Heart right ventricle (tissue), 16 donors: ENCODE results near the gene CACNA2D2. TPM values are rescaled to one million over a fixed set of nuclear protein-coding genes. Genes with fewer than 3 reads are reported as not detected.

Experiments
- ATAC-seq, 8 donors: fragments of 200-7000 bp; cut with Tn5 transposase; one replicate each; pipeline ENCODE4 v1.9.1; 2020; ENCODE audit warnings: mild to moderate bottlenecking in 8 of 8, moderate library complexity in 8 of 8, moderate number of reproducible peaks in 1 of 8
- DNase-seq, 2 donors: peaks; one replicate each; pipeline ENCODE4 v3.0.0-alpha.2; 2020
- H3K27ac ChIP-seq, 10 donors: fragments of 200-600 bp; sonication (generic) in 2 of 10; one replicate each; pipeline versions ENCODE4 v1.5.0 to v1.8.0; 2020 to 2022; ENCODE audit warnings: mild to moderate bottlenecking in 3 of 10
- H3K27me3 ChIP-seq, 7 donors: fragments of 200-600 bp; one replicate each; pipeline ENCODE4 v1.8.0; 2021 to 2022; ENCODE audit warnings: mild to moderate bottlenecking in 2 of 7
- H3K36me3 ChIP-seq, 9 donors: fragments of 200-600 bp; sonication (generic) in 1 of 9; one replicate each; pipeline versions ENCODE4 v1.5.0 to v1.8.0; 2020 to 2022; ENCODE audit warnings: mild to moderate bottlenecking in 2 of 9
- H3K4me1 ChIP-seq, 9 donors: fragments of 200-600 bp; sonication (generic) in 1 of 9; one replicate each; pipeline versions ENCODE4 v1.5.0 to v1.8.0; 2020 to 2022; ENCODE audit warnings: mild to moderate bottlenecking in 4 of 9
- H3K4me3 ChIP-seq, 10 donors: fragments of 200-600 bp; sonication (generic) in 2 of 10; one replicate each; pipeline versions ENCODE4 v1.5.0 to v1.8.0; 2020 to 2022; ENCODE audit warnings: mild to moderate bottlenecking in 7 of 10, moderate library complexity in 2 of 10
- H3K9me3 ChIP-seq, 11 donors: fragments of 200-600 bp in 10 of 11; sonication (generic) in 2 of 11; one replicate each; pipeline versions ENCODE4 v1.5.0 to v1.8.0; 2013 to 2022; ENCODE audit warnings: mild to moderate bottlenecking in 2 of 11, control low read depth in 1 of 11, moderate library complexity in 1 of 11
- WGBS, 2 donors: extraction: QIAGEN DNeasy Blood & Tissue Kit; methylation state at CpG; one replicate each; pipeline ENCODE4 v1.1.7; 2013; ENCODE audit warnings: inconsistent platforms in 1 of 2; 5-methylcytosine and 5-hydroxymethylcytosine counted together
- intact Hi-C, 10 donors: fragments of 100-400 bp; cut with DNase I; formaldehyde crosslinking; loops; one replicate each; pipeline versions ENCODE4 v1.11.1 to v1.14.2; 2022
- polyA plus RNA-seq, 2 donors: library from polyadenylated mRNA; stranded (reverse); fragments of 200-250 nt; gene quantifications; one replicate each; pipeline ENCODE4 v1.2.3, GENCODE V29; 2013
- total RNA-seq, 10 donors: library from RNA; stranded (reverse); fragmentation: NEBNext Ultra II Directional in 3 of 10; extraction: Animal tissue kit (Norgen Biotek cat#: 25700) in 3 of 10; gene quantifications; one replicate each; pipeline versions ENCODE4 v1.2.1 to v1.2.4, GENCODE V29; 2021 to 2023
- TF ChIP-seq, protein P1 (sequence below), 9 donors: fragments of 200-600 bp; sonication (generic) in 2 of 9; IDR thresholded peaks; one replicate each; pipeline versions ENCODE4 v1.5.0 to v1.8.0; 2021 to 2022; ENCODE audit warnings: antibody characterized with exemption in 9 of 9, mild to moderate bottlenecking in 5 of 9, moderate library complexity in 1 of 9
- donor health status: Arrhythmogenic right ventricular cardiomyopathy.
- donor health status: ischemic (EF 13 %, LVEDD 7.1; RV severe dilation, severe dysfunction).
- donor health status: healthy with polysubstance abuse.
- donor health status: DM: no; HTN: yes; CAD: no.
- donor health status: DM: no; HTN: no; CAD: no.
- donor health status: ischemic (EF 25% LVEDD 6.9; RV normal size, moderate dysfunction).
- donor health status: ischemic (EF 25% LVEDD 5.7; RV mildly dilated, moderate dysfunction).
- donor health status: healthy.
- donor health status: DM: yes; HTN: yes; CAD: no.
- donor health status: Ischemic cardiomyopathy.
- donor health status: ischemic (EF 35%, LVEDD 5.7; RV mildly dilated, moderate dysfunction).
- donor health status: nonischemic (EF 11% LVEDD 7.7; RV severe dilation, severe dysfunction).
- donor health status: DM: yes; HTN: yes; CAD: no.
- donor health status: PGD.
- donor health status: ischemic (EF 29% LVEDD 5.4; RV normal size, mild dysfunction).
- donor health status: nonischemic (EF 23%, LVEDD 6.1; RV moderate dilation, normal function).

CACNA2D2 gene
- total and polyA plus RNA-seq, 12 donors = 0.42 to 3.9 (median 2.4) TPM

- no peaks in the 10 kb centered on the region for H3K36me3 ChIP-seq
- intact Hi-C loops = no loop called here
- no peak overlapping the region for H3K27ac ChIP-seq
- TF ChIP-seq, protein P1, sequence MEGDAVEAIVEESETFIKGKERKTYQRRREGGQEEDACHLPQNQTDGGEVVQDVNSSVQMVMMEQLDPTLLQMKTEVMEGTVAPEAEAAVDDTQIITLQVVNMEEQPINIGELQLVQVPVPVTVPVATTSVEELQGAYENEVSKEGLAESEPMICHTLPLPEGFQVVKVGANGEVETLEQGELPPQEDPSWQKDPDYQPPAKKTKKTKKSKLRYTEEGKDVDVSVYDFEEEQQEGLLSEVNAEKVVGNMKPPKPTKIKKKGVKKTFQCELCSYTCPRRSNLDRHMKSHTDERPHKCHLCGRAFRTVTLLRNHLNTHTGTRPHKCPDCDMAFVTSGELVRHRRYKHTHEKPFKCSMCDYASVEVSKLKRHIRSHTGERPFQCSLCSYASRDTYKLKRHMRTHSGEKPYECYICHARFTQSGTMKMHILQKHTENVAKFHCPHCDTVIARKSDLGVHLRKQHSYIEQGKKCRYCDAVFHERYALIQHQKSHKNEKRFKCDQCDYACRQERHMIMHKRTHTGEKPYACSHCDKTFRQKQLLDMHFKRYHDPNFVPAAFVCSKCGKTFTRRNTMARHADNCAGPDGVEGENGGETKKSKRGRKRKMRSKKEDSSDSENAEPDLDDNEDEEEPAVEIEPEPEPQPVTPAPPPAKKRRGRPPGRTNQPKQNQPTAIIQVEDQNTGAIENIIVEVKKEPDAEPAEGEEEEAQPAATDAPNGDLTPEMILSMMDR (IDR thresholded peaks at IDR 0.05) = no peak
- H3K27me3 ChIP-seq = no peaks in the 10 kb centered on the region
- whole genome bisulfite sequencing, 2 donors = 91 to 96% methylated on average over 17 of the region's 17 CpGs
- no peak overlapping the region for H3K4me3 ChIP-seq
- ATAC-seq (no peak), DNase-seq (no peak)
- H3K4me1 ChIP-seq = no peaks in the 10 kb centered on the region
- H3K9me3 ChIP-seq = no peaks in the 10 kb centered on the region
Measured at GRCh38 chr3:50380405-50381085, 122.9 kb downstream of the CACNA2D2 start.

DNA sequence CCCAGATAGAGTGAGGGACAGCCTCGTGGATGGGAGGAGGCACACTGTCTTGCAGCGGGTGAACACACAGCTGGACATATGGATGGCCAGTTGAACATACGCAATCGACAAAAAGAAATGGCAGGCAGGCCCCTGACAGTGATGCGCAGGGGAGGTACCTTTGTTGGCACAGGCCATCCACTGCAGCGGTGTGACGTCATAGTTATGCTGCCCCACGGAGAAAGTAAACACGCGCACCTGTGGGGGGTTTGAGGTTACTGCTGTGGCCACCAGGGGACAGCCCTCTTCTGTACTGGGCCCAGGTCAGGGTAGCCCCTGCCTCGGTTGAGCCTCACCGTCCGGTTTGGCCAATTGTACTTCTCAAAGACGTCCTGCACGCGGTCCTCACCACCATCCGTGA lies 124.7 kb downstream of the CACNA2D2 start:
- Histone ChIP-seq H3K4me3 (no peak overlapping the region), H3K27ac (no peak overlapping the region), H3K9me3 (no peaks in the 10 kb centered on the region), H3K36me3 (no peaks in the 10 kb centered on the region), H3K4me1 (no peaks in the 10 kb centered on the region), H3K27me3 (no peaks in the 10 kb centered on the region)
- ATAC-seq = no peak
- WGBS, 2 donors = 91% methylated on average over 17 of the region's 17 CpGs
- intact Hi-C loops = loop anchor here in 2 of 10 donors (10.0 kb wide), 2 partner anchors 156 to 166 kb away; no protein-coding TSS in a partner anchor
- TF ChIP-seq, protein P1 (IDR thresholded peaks at IDR 0.05) = no peak
- no peak for DNase-seq

GRCh38 chr3:50378024-50378423 lies 125.4 kb downstream of the CACNA2D2 start:
- H3K36me3 ChIP-seq = no peaks in the 10 kb centered on the region
- intact Hi-C loops = loop anchor here in 2 of 10 donors (10.0 kb wide), 2 partner anchors 157 to 167 kb away; no protein-coding TSS in a partner anchor

DNA sequence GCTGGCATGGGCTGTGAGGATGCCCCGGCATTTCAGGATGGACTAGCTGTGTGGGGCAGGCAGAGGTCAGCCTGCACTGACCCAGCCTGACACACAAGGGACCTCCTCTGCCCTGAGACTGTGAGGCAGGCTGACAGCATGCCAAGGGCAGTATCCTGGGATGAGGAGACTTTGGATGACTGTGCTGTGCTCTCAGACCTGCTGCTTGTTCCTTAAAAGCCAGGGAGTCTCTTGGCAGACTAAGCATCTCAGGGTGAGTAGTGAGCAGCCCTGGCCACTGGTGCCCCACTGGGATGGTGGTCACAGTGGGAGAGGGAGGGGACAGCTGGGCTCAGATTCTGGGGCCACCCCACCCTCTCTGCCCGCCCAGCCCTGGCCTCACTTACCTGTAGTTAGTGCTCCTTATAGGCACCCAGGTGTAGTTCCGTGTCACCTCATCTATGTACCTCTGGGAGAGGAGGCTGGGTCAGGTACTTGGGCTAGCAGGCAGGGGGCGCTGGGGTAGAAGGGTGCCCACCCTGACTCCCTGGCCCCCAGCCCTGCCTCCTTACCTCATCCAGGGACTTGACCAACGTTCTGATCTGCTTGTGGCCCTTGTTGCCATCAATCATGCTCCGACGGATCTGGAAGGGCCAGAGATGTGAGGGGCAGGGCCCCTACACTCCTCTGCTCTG lies 128.0 kb downstream of the CACNA2D2 start:
- Histone ChIP-seq H3K4me1 (no peaks in the 10 kb centered on the region), H3K36me3 (no peaks in the 10 kb centered on the region), H3K27ac (no peak overlapping the region), H3K4me3 (no peak overlapping the region), H3K9me3 (no peaks in the 10 kb centered on the region), H3K27me3 (no peaks in the 10 kb centered on the region)
- WGBS, 2 donors = 74 to 79% methylated on average over 7 of the region's 7 CpGs
- TF ChIP-seq, protein P1 (IDR thresholded peaks at IDR 0.05) = no peak
- no peak for DNase-seq
- intact Hi-C loops = loop anchor here in 2 of 10 donors (10.0 kb wide), 2 partner anchors 159 to 169 kb away; no protein-coding TSS in a partner anchor
- ATAC-seq = no peak

More at GRCh38 chr3:50378024-50378423, 125.4 kb downstream of the CACNA2D2 start:
- Histone ChIP-seq H3K27me3 (no peaks in the 10 kb centered on the region), H3K27ac (no peak overlapping the region), H3K9me3 (no peaks in the 10 kb centered on the region), H3K4me3 (no peak overlapping the region), H3K4me1 (no peaks in the 10 kb centered on the region)
- ATAC-seq (no peak), DNase-seq (no peak)
- WGBS, 2 donors = 80 to 90% methylated on average over 6 of the region's 6 CpGs
- TF ChIP-seq, protein P1 (IDR thresholded peaks at IDR 0.05) = no peak
